ENCODE results near the gene CEP43.

Gene CEP43

DNA sequence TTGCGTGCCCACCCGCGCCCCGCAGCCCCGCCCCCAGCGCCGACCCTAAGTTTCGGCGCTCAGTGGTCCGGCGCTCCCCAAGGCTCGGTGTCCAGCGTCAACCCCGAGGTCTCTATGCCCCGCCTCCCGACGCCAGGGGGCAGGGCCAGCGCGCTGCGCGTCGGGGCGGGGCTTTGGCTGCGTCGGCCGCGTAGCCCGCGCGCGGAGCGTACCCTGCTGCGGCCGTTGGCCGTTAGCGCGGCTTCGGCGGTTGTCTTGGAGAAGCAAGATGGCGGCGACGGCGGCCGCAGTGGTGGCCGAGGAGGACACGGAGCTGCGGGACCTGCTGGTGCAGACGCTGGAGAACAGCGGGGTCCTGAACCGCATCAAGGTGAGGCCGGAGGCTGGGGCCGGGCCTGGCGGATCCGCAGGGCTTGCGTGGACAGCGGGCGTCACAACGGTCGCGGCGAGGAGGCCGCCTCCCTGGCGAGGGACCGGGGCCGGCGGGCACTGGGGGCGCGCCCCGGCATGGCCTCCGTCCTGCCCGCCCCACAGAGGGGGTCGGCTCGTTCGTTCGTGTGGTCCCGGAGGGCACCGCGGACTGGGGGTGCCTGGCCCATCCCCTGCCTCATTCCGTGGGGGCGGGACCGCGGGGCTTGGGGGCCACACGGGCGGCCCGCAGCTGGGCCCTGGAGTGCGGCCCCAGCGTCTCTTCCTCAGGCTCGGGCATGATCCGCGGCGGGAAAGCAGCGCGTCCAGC lies at the start of gene CEP43:
CEP43 (plus strand) TSS at position 253 of the 739 bp plus-strand sequence; CDS start at position 269, 16 bp downstream.
- peak; percentile 93 for DNase-seq

- DNase-seq, result no peak
Observed at GRCh38 chr6:166949528-166950442, 49.4 kb upstream of the CEP43 start.

GRCh38 chr6:166950443-166950821 lies 48.8 kb upstream of the CEP43 start:
- DNase-seq, result peak; percentile 37

DNA sequence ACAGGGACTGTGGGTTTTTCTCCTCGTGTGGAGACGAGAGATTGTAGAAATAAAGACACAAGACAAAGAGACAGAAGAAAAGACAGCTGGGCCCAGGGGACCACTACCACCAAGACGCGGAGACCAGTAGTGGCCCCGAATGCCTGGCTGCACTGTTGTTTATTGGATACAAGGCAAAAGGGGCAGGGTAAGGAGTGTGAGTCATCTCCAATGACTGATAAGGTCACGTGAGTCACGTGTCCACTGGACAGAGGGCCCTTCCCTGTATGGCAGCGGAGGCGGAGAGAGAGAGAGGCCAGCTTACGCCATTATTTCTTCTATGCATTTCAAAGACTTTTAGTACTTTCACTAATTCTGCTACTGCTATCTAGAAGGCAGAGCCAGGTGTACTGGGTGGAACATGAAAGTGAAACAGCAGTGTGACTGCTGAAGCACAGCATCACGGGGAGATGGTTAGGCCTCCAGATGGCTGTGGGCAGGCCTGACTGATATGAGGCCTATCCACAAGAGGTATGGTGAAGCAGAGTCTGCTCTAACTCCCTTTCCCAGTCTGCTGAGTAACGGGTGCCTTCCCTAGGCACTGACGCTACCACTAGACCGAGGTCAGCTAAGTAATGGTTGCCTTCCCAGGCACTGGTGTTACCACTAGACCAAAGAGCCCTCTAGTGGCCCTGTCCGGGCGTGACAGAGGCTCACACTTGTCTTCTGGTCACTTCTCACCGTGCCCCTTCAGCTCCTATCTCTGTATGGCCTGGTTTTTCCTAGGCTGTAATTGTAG lies 48.1 kb upstream of the CEP43 start:
- peak; percentile 89 for DNase-seq

DNA sequence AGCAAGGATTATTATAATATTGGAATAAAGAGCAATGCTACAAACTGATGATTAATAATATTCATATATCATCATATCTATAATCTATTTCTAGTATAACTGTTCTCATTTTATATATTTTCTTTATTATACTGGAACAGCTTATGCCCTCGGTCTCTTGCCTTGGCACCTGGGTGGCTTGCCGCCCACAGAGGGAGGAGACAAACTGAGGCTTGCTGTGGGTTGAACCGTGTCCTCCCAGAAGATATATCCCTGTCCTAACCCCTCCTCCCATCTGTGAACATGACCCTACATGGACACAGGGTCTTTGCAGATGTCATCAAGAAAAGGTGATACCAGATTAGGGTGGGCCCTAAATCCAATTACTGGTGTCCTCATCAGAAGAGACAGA lies 47.5 kb upstream of the CEP43 start:
- DNase-seq, result no peak

DNA sequence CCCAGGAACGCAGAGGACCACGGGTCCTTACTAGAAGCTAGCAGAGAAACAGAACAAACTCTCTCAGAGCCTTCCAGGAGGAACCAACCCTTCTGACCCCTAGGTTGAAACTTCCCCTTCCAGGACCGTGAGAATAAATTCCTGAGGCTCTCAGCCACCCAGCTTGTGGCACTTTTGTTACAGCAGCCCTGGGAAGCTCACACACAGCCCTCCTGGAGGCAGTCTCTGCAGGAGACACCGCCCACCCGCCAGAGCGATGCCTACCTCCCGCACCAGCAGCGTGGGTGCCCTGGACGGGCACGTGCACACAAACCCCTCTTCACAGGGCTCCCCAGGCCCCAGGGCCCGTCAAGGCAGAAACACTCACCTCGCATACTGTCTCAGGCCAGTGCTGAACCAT lies 47.1 kb upstream of the CEP43 start:
- peak; percentile 57 for DNase-seq

DNA sequence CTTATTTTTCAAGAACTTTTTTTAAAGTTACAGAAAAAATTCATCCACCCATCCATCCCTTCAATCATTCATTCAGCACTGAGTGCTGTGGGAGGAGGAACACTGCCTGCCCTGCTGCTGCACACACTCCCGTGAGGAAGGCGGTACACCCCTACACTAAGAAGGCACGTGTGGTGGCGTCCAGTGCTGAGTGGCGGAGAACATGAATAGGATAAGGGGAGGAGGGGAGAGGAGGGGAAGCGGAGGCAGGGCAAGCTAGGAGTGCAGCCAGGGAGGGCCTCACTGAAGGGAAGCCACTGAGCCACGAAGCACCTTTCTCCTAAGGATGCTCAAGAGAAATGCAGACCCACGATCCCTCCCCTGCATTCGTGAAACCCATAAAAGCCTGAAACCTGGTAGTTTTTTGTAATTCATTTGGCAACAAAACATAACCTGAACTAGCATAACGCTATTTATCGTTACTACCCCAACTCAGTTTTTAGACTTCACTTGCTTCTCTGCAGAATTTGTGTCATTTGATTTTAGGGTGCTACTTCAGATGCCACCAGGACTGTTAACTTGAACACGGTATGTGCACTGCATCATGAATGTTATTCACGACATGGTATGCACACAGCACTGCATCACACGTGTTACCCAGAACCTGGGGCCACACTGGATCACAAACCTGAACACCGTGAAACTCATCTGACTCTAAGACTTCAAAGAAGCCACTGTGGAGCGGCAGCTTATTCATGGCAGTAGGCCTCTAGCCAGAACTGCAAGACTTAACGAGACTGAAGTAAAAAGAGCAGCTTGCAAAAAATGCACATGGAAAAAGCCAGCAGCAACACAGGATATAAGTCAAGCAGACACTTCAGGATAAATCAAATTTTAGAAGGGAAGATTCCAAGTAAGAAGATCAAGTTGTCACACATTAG lies 46.4 kb upstream of the CEP43 start:
- peak; percentile 63 for DNase-seq

GRCh38 chr6:166954118-166954713 lies 45.0 kb upstream of the CEP43 start:
- no peak for DNase-seq

GRCh38 chr6:166955121-166955864 lies 43.9 kb upstream of the CEP43 start:
- peak; percentile 40 for DNase-seq

GRCh38 chr6:166955865-166956443 lies 43.2 kb upstream of the CEP43 start:
- no peak for DNase-seq

DNA sequence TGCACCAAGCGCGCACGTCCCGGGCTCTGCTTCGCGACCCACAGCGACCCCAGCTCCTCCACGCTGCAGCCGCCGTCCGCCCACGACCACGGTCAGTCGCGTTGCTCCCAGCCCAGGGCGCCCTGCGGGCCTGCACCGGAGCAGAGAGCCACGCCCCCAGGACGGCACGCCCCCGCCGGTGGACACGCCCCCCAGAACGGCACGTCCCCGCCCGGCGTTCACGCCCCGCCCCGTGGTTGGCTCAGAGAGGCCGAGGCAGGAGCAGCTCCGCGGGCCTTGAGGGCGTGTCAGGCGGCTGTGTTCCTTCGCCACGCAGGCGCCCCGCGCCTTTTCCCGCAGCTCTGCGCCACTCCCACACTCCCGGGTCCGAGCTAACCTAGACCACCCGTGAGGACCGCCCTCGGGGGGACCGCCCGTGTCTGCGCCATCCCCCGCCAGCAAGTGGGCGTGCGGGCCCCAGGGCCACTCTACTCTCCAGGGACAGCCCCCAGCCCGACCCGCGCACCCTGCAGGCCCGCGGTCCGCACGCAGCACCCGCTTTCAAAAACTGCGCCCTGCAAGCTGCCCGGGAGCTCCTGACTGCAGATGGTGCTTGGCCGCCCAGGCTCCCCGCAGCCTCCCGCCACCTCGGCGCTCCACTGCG lies 42.6 kb upstream of the CEP43 start, which contains the start of gene RNASET2:
RNASET2 (minus strand) TSS at position 107 of the 643 bp plus-strand sequence. CDS start 368 bp downstream, outside the sequence.
- DNase-seq, result peak; percentile 100

- peak; percentile 64 for DNase-seq
Observed at GRCh38 chr6:166957087-166957804, 42.0 kb upstream of the CEP43 start.

- no peak for DNase-seq
Observed at GRCh38 chr6:166957805-166958076, 41.5 kb upstream of the CEP43 start.

DNA sequence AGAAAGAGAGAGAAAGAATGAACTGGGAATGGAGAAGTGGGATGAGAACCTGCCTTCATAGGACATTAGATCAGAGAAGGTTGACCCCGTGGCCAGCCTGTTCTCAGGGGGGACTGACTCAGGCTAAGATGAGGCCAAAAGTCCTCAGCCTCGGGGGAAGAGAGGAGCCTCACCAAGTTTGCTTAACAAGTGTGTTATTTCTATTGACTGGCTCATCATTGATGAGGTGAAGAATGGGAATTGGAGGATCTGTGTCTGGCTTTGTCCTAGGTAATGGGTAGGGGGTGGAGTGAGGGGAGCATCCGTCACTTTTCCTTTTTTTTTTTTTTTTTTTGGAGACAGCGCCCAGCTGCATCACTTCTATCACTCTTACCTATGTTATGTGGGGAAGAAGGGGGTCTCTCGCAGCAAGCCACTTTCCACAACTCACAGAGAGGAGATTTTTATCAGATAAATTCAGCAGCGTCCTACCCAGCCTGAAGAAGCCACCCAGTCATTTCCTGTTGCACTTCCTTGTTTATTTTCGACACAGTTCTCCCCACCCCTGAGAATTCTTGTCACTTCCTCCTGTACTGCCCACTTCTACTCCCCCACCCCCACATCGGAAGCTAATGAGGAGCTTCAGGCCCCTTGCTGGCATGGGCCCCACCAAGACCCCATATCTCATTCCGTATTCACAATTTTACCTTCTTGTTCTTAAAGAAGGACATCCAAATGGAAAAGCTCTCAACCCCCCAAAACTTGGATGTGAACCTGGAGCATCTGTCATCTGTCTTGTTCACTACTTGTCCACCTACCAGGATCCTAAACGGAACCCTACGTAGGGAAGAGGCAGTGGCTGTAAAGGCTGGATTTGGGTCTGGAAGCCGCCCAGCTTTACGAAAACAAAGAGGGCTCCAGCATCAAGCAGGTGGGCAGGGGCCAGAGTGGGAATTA lies 40.0 kb upstream of the CEP43 start:
- DNase-seq, result peak; percentile 41

GRCh38 chr6:166959911-166960608 lies 39.1 kb upstream of the CEP43 start:
- DNase-seq, result no peak

DNA sequence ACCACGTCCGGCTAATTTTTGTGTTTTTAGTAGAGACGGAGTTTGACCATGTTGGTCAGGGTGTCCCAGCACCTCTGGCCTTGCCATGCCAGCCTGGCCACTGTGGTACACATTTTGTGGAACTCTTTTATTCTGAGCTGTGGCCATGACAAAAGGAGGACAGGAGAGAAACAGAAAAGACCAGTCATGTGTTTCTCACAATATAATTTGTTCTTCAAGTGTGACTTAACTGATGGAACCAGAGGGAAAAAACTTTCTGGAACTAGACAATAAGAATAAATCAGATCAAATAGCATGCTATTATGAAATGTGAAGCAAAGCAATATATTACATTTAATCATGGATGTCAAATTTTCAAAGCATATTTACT lies 38.6 kb upstream of the CEP43 start:
- DNase-seq, result no peak

GRCh38 chr6:166966268-166966667 lies 32.9 kb upstream of the CEP43 start:
- no peak for DNase-seq
